ENCODE measurements around the gene COL23A1. TPM values are rescaled to one million over a fixed set of nuclear protein-coding genes. Genes with fewer than 3 reads are reported as not detected.

Gene COL23A1
- total and polyA plus RNA-seq, 2 of the 8 experiments (the other 6 are each of a cell fraction or from before 2014, with no cell fraction given), result 3.1 to 4.7 TPM

GRCh38 chr5:178194026-178194425 lies 396.2 kb downstream of the COL23A1 start (continued):
- TF ChIP-seq RFX5 (IDR thresholded peaks at IDR 0.05; ENCODE audit: borderline replicate concordance, low read depth, low read length) (no peak), RNF2 (IDR thresholded peaks at IDR 0.05; ENCODE audit: borderline replicate concordance, low read depth, low read length, missing control alignments, poor library complexity, severe bottlenecking) (no peak), JUN (IDR thresholded peaks at IDR 0.05; ENCODE audit: low read depth, low read length) (no peak), SIRT6 (IDR thresholded peaks at IDR 0.05; ENCODE audit: low read length) (no peak)

All from H1 (cell line).